Kasumi-1 (cell line): ENCODE results near the gene LCE6A.

ENCODE experiments used
- DNase-seq, 2 experiments: peaks; one replicate each; lab custom pipeline; 2025; lab: John Stamatoyannopoulos, UW

LCE6A gene

GRCh38 chr1:152842556-152842955, at the start of gene LCE6A:
Gene LCE6A, plus strand, starts transcription at chr1:152842856. Its CDS starts 665 bp downstream, at chr1:152843521.
- DNase-seq = no peak

- no peak for DNase-seq
Measured at GRCh38 chr1:152795686-152796085, 47.0 kb upstream of the LCE6A start.

GRCh38 chr1:152796421-152796820, 46.2 kb upstream of the LCE6A start, which contains the start of gene LCE1D:
Gene LCE1D, plus strand, starts transcription at chr1:152796721. Its CDS starts 1,074 bp downstream, at chr1:152797795.
- DNase-seq = no peak

- no peak for DNase-seq
Measured at GRCh38 chr1:152801333-152801732, 41.3 kb upstream of the LCE6A start.

GRCh38 chr1:152806576-152806975, 36.1 kb upstream of the LCE6A start, which contains the start of gene LCE1C:
Gene LCE1C, minus strand, starts transcription at chr1:152806651. Its CDS starts 1,173 bp downstream, at chr1:152805478.
- no peak for DNase-seq

GRCh38 chr1:152811050-152811449, 31.6 kb upstream of the LCE6A start:
- no peak for DNase-seq

GRCh38 chr1:152811671-152812070, 31.0 kb upstream of the LCE6A start, which contains the start of gene LCE1B:
Gene LCE1B, plus strand, starts transcription at chr1:152811971. Its CDS starts 476 bp downstream, at chr1:152812447.
- no peak for DNase-seq

GRCh38 chr1:152817309-152817708, 25.3 kb upstream of the LCE6A start:
- no peak for DNase-seq

- DNase-seq = no peak
Measured at GRCh38 chr1:152823294-152823693, 19.4 kb upstream of the LCE6A start.

- no peak for DNase-seq
Measured at GRCh38 chr1:152824964-152825363, 17.7 kb upstream of the LCE6A start.

- no peak for DNase-seq
Measured at GRCh38 chr1:152827173-152827572, 15.5 kb upstream of the LCE6A start, which contains the start of gene LCE1A. Gene LCE1A, plus strand, starts transcription at chr1:152827473. Its CDS starts 0 bp downstream, at chr1:152827473.

- DNase-seq = no peak
Measured at GRCh38 chr1:152836870-152837269, 5.8 kb upstream of the LCE6A start.

- DNase-seq = no peak
Measured at GRCh38 chr1:152855661-152856060, 13.0 kb downstream of the LCE6A start.

GRCh38 chr1:152858062-152858461, 15.4 kb downstream of the LCE6A start:
- no peak for DNase-seq

GRCh38 chr1:152859696-152860095, 17.0 kb downstream of the LCE6A start, which contains the start of gene LCE7A:
Gene LCE7A, plus strand, starts transcription at chr1:152859996. Its CDS starts 702 bp downstream, at chr1:152860698.
- DNase-seq = no peak

GRCh38 chr1:152860129-152860528, 17.5 kb downstream of the LCE6A start:
- no peak for DNase-seq

GRCh38 chr1:152861374-152861773, 18.7 kb downstream of the LCE6A start:
- no peak for DNase-seq

GRCh38 chr1:152864443-152864842, 21.8 kb downstream of the LCE6A start:
- DNase-seq = no peak

- DNase-seq = no peak
Measured at GRCh38 chr1:152866321-152866720, 23.7 kb downstream of the LCE6A start.

GRCh38 chr1:152869808-152870419, 27.3 kb downstream of the LCE6A start:
- DNase-seq = peak; percentile 49 to 75

GRCh38 chr1:152870831-152871730, 28.4 kb downstream of the LCE6A start:
- DNase-seq = no peak

GRCh38 chr1:152871731-152872126, 29.1 kb downstream of the LCE6A start:
- no peak for DNase-seq

GRCh38 chr1:152873495-152873894, 30.8 kb downstream of the LCE6A start:
- no peak for DNase-seq
